Astrocyte (in vitro differentiated cells and primary cell): ENCODE measurements around the gene ZNF682. TPM values are rescaled to one million over a fixed set of nuclear protein-coding genes. Genes with fewer than 3 reads are reported as not detected.

ENCODE experiments used
- DNase-seq: peaks from one replicate; pipeline ENCODE4 v3.0.0-alpha.2; 2010; ENCODE audit warnings: low read depth
- FAIRE-seq: peaks from 2 replicates; lab custom pipeline; 2011; peaks lifted over from hg19 to GRCh38; lab: Jason Lieb, UNC
- H2AFZ ChIP-seq: 2 replicates; pipeline ENCODE4 v1.6.0; 2012; ENCODE audit warnings: low read depth, low read length, inconsistent platforms
- H3K27ac ChIP-seq: 2 replicates; pipeline ENCODE4 v1.5.1; 2011; ENCODE audit warnings: low read depth, low read length, inconsistent platforms
- H3K27me3 ChIP-seq: 2 replicates; pipeline ENCODE4 v1.6.0; 2011; ENCODE audit warnings: low read length, inconsistent platforms; ENCODE audit not compliant: insufficient read depth
- H3K36me3 ChIP-seq: 2 replicates; pipeline ENCODE4 v1.5.1; 2011; ENCODE audit warnings: low read length, inconsistent platforms; ENCODE audit not compliant: insufficient read depth
- H3K4me1 ChIP-seq: 2 replicates; pipeline ENCODE4 v1.5.1; 2011; ENCODE audit warnings: low read length, inconsistent platforms; ENCODE audit not compliant: insufficient read depth
- H3K4me2 ChIP-seq: 2 replicates; pipeline ENCODE4 v1.6.0; 2012; ENCODE audit warnings: low read length, inconsistent platforms
- H3K4me3 ChIP-seq: 2 replicates; pipeline ENCODE4 v1.5.1; 2011; ENCODE audit warnings: low read depth, mild to moderate bottlenecking, low read length, inconsistent platforms; ENCODE audit not compliant: insufficient read depth
- H3K79me2 ChIP-seq: 2 replicates; pipeline ENCODE4 v1.6.0; 2012; ENCODE audit warnings: mild to moderate bottlenecking, low read length, inconsistent platforms; ENCODE audit not compliant: insufficient read depth
- H3K9ac ChIP-seq: 2 replicates; pipeline ENCODE4 v1.6.0; 2012; ENCODE audit warnings: mild to moderate bottlenecking, low read length, inconsistent platforms
- H3K9me3 ChIP-seq: 2 replicates; pipeline ENCODE4 v1.5.1; 2012; ENCODE audit warnings: low read depth, mild to moderate bottlenecking, low read length, inconsistent platforms; ENCODE audit not compliant: insufficient read depth
- H4K20me1 ChIP-seq: 2 replicates; pipeline ENCODE4 v1.6.0; 2012; ENCODE audit warnings: low read length, inconsistent platforms; ENCODE audit not compliant: insufficient read depth
- H3K27ac Mint-ChIP-seq: one replicate; pipeline ENCODE4 v1.8.0; 2021; ENCODE audit warnings: mild to moderate bottlenecking, mixed read lengths; ENCODE audit not compliant: unreplicated experiment
- H3K27me3 Mint-ChIP-seq: one replicate; pipeline ENCODE4 v1.8.0; 2021; ENCODE audit warnings: low read depth, mixed read lengths; ENCODE audit not compliant: unreplicated experiment
- H3K36me3 Mint-ChIP-seq: one replicate; pipeline ENCODE4 v1.8.0; 2021; ENCODE audit warnings: low read depth, mixed read lengths; ENCODE audit not compliant: unreplicated experiment
- H3K4me1 Mint-ChIP-seq: one replicate; pipeline ENCODE4 v1.8.0; 2021; ENCODE audit warnings: low read depth, mixed read lengths; ENCODE audit not compliant: unreplicated experiment
- H3K4me3 Mint-ChIP-seq: one replicate; pipeline ENCODE4 v1.8.0; 2021; ENCODE audit warnings: mild to moderate bottlenecking, moderate library complexity, mixed read lengths; ENCODE audit not compliant: unreplicated experiment
- H3K9me3 Mint-ChIP-seq: one replicate; pipeline ENCODE4 v1.8.0; 2021; ENCODE audit warnings: mild to moderate bottlenecking, mixed read lengths; ENCODE audit not compliant: unreplicated experiment
- EZH2 ChIP-seq: IDR thresholded peaks from 2 replicates; pipeline ENCODE4 v1.6.1; 2012; ENCODE audit warnings: mild to moderate bottlenecking, low read length, inconsistent platforms; ENCODE audit not compliant: insufficient read depth
- total RNA-seq: library from RNA; stranded (reverse); gene quantifications from 2 replicates; pipeline ENCODE4 v1.2.1, GENCODE V29; 2021
- TF ChIP-seq, protein P1 (sequence below): IDR thresholded peaks from 2 replicates; pipeline ENCODE4 v1.5.1; 2011; ENCODE audit warnings: low read depth, mild to moderate bottlenecking, inconsistent platforms, low read length, moderate library complexity; ENCODE audit not compliant: insufficient read depth

The ZNF682 gene
- total RNA-seq, 1 donor from 2014 or later = 6.2 TPM

DNA sequence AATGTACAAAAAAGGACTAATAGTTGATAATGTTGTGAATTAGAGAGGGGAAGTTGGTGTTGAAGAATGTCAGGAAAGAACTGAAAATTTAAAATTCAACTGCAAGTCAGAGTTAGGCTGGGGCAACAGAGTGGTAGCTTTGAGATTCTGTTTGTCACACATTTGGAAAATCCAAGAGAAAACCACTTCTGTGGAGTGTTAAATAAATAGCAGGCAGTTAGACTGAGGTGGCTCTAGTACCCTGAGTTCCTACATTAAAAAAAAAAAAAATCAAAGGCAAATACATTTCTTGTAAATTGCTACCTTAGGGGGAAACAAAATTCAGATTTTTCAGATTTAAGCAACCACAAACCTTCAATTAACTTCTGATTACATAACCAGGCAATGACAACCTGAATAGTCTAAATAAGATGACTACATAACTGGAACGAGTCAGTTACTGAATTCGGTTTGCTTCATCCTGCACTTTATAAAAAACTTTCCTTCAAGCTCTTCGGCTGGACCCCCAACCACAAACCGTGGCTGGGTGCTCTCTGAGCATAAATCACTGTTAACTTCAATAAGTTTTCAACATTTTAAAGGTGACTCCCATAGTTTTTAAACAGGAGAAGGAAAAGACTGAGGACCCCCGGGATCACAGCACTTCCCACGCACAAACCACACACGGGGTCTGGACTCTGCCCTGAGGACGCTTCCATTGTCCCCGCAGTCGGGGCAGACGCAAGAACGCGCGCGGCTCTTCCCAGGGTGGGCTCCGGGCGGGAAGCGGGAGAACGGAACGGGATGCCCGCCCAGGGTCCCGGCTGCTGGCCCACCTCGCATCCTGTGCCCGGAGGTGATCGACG, 725 bp downstream of the ZNF682 start:
- H3K4me3 ChIP-seq = peak overlapping the region; percentile 94
- peaks cover 2% of the 10 kb centered on the region for H3K9me3 ChIP-seq
- Mint-ChIP-seq H3K4me1 (peaks cover 3% of the 10 kb centered on the region), H3K27me3 (no peaks in the 10 kb centered on the region), H3K4me3 (peak overlapping the region; percentile 96), H3K9me3 (peaks cover 5% of the 10 kb centered on the region), H3K27ac (peak overlapping the region; percentile 88), H3K36me3 (peaks cover 8% of the 10 kb centered on the region)
- H3K36me3 ChIP-seq = peaks cover 3% of the 10 kb centered on the region
- no peaks in the 10 kb centered on the region for H3K27me3 ChIP-seq
- peaks cover 46% of the 10 kb centered on the region for H3K79me2 ChIP-seq
- H3K4me1 ChIP-seq = no peaks in the 10 kb centered on the region
- H4K20me1 ChIP-seq = no peaks in the 10 kb centered on the region
- TF ChIP-seq, protein P1, sequence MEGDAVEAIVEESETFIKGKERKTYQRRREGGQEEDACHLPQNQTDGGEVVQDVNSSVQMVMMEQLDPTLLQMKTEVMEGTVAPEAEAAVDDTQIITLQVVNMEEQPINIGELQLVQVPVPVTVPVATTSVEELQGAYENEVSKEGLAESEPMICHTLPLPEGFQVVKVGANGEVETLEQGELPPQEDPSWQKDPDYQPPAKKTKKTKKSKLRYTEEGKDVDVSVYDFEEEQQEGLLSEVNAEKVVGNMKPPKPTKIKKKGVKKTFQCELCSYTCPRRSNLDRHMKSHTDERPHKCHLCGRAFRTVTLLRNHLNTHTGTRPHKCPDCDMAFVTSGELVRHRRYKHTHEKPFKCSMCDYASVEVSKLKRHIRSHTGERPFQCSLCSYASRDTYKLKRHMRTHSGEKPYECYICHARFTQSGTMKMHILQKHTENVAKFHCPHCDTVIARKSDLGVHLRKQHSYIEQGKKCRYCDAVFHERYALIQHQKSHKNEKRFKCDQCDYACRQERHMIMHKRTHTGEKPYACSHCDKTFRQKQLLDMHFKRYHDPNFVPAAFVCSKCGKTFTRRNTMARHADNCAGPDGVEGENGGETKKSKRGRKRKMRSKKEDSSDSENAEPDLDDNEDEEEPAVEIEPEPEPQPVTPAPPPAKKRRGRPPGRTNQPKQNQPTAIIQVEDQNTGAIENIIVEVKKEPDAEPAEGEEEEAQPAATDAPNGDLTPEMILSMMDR = no peak
- TF ChIP-seq EZH2 = no peak
- H3K4me2 ChIP-seq = peak overlapping the region; percentile 93
- H3K27ac ChIP-seq = peak overlapping the region; percentile 76
- peak overlapping the region; percentile 87 for H3K9ac ChIP-seq
- peak overlapping the region; percentile 95 for H2AFZ ChIP-seq
- DNase-seq (peak; percentile 8), FAIRE-seq (no peak)

- Mint-ChIP-seq H3K4me3 (no peak overlapping the region), H3K36me3 (peaks cover 14% of the 10 kb centered on the region), H3K27me3 (no peaks in the 10 kb centered on the region), H3K9me3 (peaks cover 5% of the 10 kb centered on the region), H3K4me1 (peaks cover 3% of the 10 kb centered on the region), H3K27ac (no peak overlapping the region)
- TF ChIP-seq, protein P1 = no peak
- no peak for TF ChIP-seq EZH2
- H3K4me3 ChIP-seq = no peak overlapping the region
- H3K79me2 ChIP-seq = peaks cover 52% of the 10 kb centered on the region
- H4K20me1 ChIP-seq = no peaks in the 10 kb centered on the region
- H2AFZ ChIP-seq = no peak overlapping the region
- H3K4me2 ChIP-seq = no peak overlapping the region
- no peaks in the 10 kb centered on the region for H3K27me3 ChIP-seq
- FAIRE-seq = no peak
- no peaks in the 10 kb centered on the region for H3K4me1 ChIP-seq
- H3K9me3 ChIP-seq = peaks cover 2% of the 10 kb centered on the region
- peaks cover 5% of the 10 kb centered on the region for H3K36me3 ChIP-seq
- H3K9ac ChIP-seq = no peak overlapping the region
- DNase-seq = no peak
- no peak overlapping the region for H3K27ac ChIP-seq
Measured at GRCh38 chr19:20035935-20036334, 3.4 kb downstream of the ZNF682 start.

- H3K36me3 Mint-ChIP-seq = peaks cover 22% of the 10 kb centered on the region
- FAIRE-seq = no peak
- no peaks in the 10 kb centered on the region for H3K9me3 ChIP-seq
- peaks cover 6% of the 10 kb centered on the region for H3K79me2 ChIP-seq
- no peak overlapping the region for H3K27ac ChIP-seq
- no peak overlapping the region for H3K4me3 Mint-ChIP-seq
- H3K36me3 ChIP-seq = peaks cover 11% of the 10 kb centered on the region
- no peak overlapping the region for H3K9ac ChIP-seq
- H4K20me1 ChIP-seq = no peaks in the 10 kb centered on the region
- no peak overlapping the region for H3K27ac Mint-ChIP-seq
- H3K4me1 ChIP-seq = no peaks in the 10 kb centered on the region
- H3K27me3 ChIP-seq = no peaks in the 10 kb centered on the region
- peaks cover 10% of the 10 kb centered on the region for H3K9me3 Mint-ChIP-seq
- no peaks in the 10 kb centered on the region for H3K4me1 Mint-ChIP-seq
- no peak overlapping the region for H3K4me3 ChIP-seq
- no peaks in the 10 kb centered on the region for H3K27me3 Mint-ChIP-seq
- no peak overlapping the region for H2AFZ ChIP-seq
- TF ChIP-seq, protein P1 = no peak
- no peak for TF ChIP-seq EZH2
- no peak overlapping the region for H3K4me2 ChIP-seq
- DNase-seq = no peak
Measured at GRCh38 chr19:20028611-20029010, 10.7 kb downstream of the ZNF682 start.
